Fibroblast of pulmonary artery (primary cell): ENCODE data around the gene MIOS.

Experiments used
- DNase-seq: peaks from one replicate; pipeline ENCODE4 v3.0.0-alpha.2; 2010; ENCODE audit warnings: low read depth
- H3K4me3 ChIP-seq: replicated peaks from 2 replicates; pipeline ENCODE4 v1.5.1; 2011; ENCODE audit warnings: low read depth, mild to moderate bottlenecking, control low read depth, low read length, moderate library complexity
- TF ChIP-seq, protein P1 (sequence below): IDR thresholded peaks from 2 replicates; pipeline ENCODE4 v1.5.1; 2011; ENCODE audit warnings: mild to moderate bottlenecking, control low read depth, low read length, inconsistent platforms; ENCODE audit errors: missing control alignments

Gene MIOS

DNA sequence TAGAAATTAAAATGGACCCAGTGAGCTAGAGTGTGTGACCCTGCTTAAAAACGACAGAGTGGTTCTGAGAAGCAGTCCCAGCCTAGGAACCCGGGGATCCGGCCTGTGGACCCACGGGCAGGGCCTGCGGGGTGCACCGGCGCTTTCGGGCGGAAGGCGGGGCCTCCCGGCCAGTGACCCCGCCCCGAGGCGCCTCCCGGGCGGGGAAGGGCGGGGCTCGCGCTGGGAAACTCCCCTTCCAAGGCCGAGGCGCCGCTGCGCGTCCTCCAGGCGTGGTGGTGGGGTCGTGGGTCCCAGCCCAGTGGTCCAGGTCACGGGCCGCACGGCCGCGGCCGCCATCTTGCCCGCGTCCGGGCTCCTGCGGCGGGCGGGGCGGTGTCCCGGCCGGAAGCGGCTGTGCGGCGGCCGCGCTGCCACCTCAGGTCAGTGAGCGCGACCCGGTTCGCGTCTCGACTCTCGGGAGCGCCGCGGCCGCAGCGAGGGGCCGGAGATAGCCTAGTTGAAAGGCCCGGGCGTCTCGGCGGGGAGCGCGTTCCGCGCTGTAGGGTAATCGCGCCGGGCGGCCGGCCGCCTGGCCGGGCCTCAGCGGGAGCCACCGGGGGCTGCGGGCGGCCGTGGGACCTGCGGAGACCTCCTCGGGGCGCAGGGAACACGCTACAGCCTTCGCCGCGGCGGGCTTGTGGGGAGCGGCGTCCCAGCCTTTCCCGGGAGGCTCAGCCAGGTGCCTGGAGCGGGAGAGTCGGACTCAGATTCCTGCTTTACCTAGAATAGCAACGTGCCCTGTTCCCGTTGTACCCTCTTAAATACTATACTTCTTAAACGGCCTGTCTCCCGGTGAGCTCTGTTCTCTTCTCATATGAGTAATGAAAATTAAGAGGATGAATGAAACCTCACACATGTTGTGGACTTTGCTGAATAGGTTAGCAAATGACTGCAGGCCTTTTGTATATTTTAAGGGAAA, at the start of gene MIOS:
MIOS (plus strand) TSS at position 234 of the 961 bp plus-strand sequence. CDS start 5,592 bp downstream, outside the sequence.
- H3K4me3 ChIP-seq, result peak within 1 kb of the TSS; percentile 78
- TF ChIP-seq, protein P1, sequence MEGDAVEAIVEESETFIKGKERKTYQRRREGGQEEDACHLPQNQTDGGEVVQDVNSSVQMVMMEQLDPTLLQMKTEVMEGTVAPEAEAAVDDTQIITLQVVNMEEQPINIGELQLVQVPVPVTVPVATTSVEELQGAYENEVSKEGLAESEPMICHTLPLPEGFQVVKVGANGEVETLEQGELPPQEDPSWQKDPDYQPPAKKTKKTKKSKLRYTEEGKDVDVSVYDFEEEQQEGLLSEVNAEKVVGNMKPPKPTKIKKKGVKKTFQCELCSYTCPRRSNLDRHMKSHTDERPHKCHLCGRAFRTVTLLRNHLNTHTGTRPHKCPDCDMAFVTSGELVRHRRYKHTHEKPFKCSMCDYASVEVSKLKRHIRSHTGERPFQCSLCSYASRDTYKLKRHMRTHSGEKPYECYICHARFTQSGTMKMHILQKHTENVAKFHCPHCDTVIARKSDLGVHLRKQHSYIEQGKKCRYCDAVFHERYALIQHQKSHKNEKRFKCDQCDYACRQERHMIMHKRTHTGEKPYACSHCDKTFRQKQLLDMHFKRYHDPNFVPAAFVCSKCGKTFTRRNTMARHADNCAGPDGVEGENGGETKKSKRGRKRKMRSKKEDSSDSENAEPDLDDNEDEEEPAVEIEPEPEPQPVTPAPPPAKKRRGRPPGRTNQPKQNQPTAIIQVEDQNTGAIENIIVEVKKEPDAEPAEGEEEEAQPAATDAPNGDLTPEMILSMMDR, result no peak
- DNase-seq, result peak; percentile 77

DNA sequence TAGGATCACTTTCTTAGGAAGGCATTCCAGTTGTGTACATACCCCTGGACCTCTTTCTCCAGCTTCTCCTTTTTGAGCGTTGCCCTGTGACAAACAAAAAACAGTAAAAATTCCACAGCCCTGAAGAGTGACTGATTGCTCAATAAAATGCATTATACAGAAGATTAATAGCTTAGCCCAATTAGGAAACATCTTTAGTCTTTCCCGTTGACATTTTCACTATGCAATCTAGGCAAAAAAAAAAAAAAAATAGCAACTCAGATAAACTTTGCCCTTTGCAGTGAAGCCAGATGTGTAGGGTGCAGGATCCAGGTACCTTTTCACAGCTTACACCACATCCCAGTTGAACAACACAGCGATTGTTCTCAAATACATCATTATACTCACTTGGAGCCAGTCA, 48.9 kb upstream of the MIOS start:
- DNase-seq, result no peak
- H3K4me3 ChIP-seq, result no peak overlapping the region
- TF ChIP-seq, protein P1, result no peak

DNA sequence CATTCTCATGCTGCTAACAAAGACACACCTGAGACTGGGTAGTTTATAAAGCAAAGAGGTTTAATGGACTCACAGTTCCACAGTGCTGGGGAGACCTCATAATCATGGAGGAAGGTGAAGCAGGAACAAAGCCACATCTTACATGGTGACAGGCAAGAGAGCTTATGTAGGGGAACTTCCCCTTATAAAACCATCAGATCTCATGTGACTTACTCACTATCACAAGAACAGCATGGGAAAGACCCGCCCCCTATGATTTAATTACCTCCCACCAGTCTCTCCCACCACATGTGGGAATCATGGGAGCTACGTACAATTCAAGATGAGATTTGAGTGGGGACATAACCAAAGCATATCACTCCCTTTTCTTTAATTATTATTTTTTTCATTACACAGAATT, 47.6 kb upstream of the MIOS start:
- no peak for DNase-seq
- TF ChIP-seq, protein P1, result no peak
- H3K4me3 ChIP-seq, result no peak overlapping the region

DNA sequence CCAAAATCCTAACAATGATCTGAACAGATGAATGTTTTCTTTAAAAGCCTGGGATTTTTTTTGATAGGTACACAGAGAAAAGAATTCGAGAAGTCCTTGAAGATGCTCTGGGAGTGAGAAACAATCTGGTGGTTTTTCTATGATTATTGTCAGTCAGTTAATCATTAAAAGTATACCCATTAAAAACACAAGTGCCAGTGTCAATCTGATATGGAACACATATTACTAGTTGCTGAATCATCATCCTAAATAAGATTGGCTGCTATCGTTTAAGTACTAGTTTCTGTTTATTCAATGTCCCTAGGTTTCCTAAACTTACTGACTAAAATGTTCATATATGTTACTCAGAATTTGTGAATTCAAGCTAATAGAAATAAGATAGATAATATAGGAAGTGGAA, 47.2 kb upstream of the MIOS start:
- DNase-seq, result no peak
- H3K4me3 ChIP-seq, result no peak overlapping the region
- TF ChIP-seq, protein P1, result no peak

DNA sequence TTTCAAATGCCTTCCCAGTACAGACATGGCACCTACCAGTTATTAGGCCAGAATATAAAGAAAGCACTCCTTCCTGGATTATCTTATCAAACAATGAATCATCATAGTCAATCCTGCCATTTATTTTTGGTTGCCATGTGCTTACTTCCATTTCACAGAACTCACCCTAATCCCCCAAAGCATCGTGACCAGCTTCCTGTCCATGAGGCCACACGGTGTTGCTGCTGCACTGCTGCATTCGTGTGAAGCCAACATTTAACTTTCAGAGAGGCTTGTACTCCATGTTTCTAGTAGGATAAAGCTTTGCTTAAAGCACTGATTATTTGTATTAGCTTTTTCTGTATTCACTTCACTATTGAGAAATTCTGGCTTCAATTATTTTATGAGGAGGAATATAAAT, 45.4 kb upstream of the MIOS start:
- no peak overlapping the region for H3K4me3 ChIP-seq
- no peak for DNase-seq
- TF ChIP-seq, protein P1, result no peak

DNA sequence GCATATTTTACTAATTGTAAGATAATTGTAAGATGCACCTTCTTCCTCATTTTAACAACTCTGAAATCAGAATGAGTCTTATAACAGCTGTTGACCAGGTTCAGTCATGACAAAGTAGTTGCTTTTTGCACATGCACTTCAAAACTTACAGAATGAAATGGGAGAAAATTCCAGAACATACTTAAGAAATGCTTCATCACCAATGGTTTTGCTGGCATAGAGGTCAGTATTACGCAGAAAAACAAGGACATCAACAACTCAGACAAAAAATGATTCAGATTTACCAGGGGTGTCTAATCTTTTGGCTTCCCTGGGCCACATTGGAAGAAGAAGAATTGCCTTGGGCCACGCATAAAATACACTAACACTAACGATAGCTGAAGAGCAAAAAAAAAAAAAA, 44.3 kb upstream of the MIOS start:
- TF ChIP-seq, protein P1, result no peak
- no peak overlapping the region for H3K4me3 ChIP-seq
- DNase-seq, result no peak

DNA sequence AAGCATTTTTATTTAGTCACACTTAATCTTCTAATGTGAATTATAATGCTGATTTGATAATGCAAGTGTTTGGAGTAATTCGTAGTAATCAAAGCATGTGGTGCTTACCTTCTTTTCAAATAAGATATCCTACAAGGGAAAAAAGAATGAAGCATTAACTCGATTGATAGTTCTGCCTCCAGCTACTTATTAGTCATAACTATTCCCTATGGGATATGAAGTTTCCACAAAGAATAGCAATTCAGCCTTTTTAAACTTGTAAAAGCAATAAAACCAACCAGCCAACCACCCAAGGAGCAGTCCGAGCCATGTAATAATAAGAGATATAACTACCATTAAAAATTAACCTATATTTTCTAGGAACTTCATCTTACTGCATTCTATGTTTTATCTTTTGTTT, 42.6 kb upstream of the MIOS start:
- no peak overlapping the region for H3K4me3 ChIP-seq
- TF ChIP-seq, protein P1, result no peak
- no peak for DNase-seq
